OCI-LY7 (cell line): Measurements from ENCODE around the gene PCP4L1. TPM values are rescaled to one million over a fixed set of nuclear protein-coding genes. Genes with fewer than 3 reads are reported as not detected.
"Not testable (repeated sequence)": the region's sequence is repeated elsewhere in the genome, so short reads cannot be mapped to it uniquely, and the experiment has no call there.

Source experiments
- BruUV-seq: library from RNA; stranded (reverse); fragments of 400-500 nt; replicated peaks from 2 replicates; lab custom pipeline; 2021; lab: Mats Ljungman, UMichigan
- CTCF ChIA-PET: fragments of 300-600 bp; sonication (Branson Sonifier 250); formaldehyde crosslinking; loops from one replicate; lab custom pipeline; 2022; ENCODE audit warnings: antibody characterized with exemption; ENCODE audit not compliant: unreplicated experiment; lab: Charles Lee
- POLR2A ChIA-PET: fragments of 300-600 bp; sonication (Branson Sonifier 250); formaldehyde crosslinking; loops from one replicate; lab custom pipeline; 2022; ENCODE audit warnings: antibody characterized with exemption; lab: Charles Lee
- DNase-seq: peaks from one replicate; pipeline ENCODE4 v3.0.0-alpha.2; 2015; ENCODE audit warnings: low spot score
- H2AFZ ChIP-seq: fragments of 200-600 bp; sonication (generic), shearing (Covaris generic); 2 replicates; pipeline ENCODE4 v1.6.1; 2014; ENCODE audit warnings: mild to moderate bottlenecking, antibody characterized with exemption, low read length, moderate library complexity
- H3K27ac ChIP-seq: fragments of 200-600 bp; sonication (generic); 2 replicates; pipeline ENCODE4 v1.5.1; 2014; ENCODE audit warnings: mixed run types, low read depth, mild to moderate bottlenecking, moderate library complexity, low read length, inconsistent platforms; ENCODE audit not compliant: poor library complexity, severe bottlenecking
- H3K36me3 ChIP-seq: fragments of 200-600 bp; sonication (generic); 2 replicates; pipeline ENCODE4 v1.6.1; 2014; ENCODE audit warnings: mild to moderate bottlenecking, antibody characterized with exemption, low read length, moderate library complexity, mixed read lengths; ENCODE audit not compliant: insufficient read depth
- H3K4me1 ChIP-seq: fragments of 200-600 bp; sonication (generic); 2 replicates; pipeline ENCODE4 v1.5.1; 2014; ENCODE audit warnings: mild to moderate bottlenecking, low read length; ENCODE audit not compliant: insufficient read depth, poor library complexity, severe bottlenecking
- H3K4me2 ChIP-seq: fragments of 200-600 bp; sonication (generic); 2 replicates; pipeline ENCODE4 v1.6.1; 2014; ENCODE audit warnings: mild to moderate bottlenecking, low read length
- H3K4me3 ChIP-seq: fragments of 200-600 bp; sonication (generic); 2 replicates; pipeline ENCODE4 v1.5.1; 2014; ENCODE audit warnings: mild to moderate bottlenecking, low read depth, low read length; ENCODE audit not compliant: poor library complexity, severe bottlenecking
- H3K79me2 ChIP-seq: fragments of 200-600 bp; sonication (generic); 2 replicates; pipeline ENCODE4 v1.6.1; 2016; ENCODE audit warnings: low read depth, mild to moderate bottlenecking, low read length, moderate library complexity, mixed read lengths; ENCODE audit not compliant: insufficient read depth
- H3K9me2 ChIP-seq: fragments of 200-600 bp; sonication (generic); 2 replicates; pipeline ENCODE4 v1.6.1; 2016; ENCODE audit warnings: mild to moderate bottlenecking, low read length, mixed read lengths; ENCODE audit not compliant: insufficient read depth
- H3K9me3 ChIP-seq: fragments of 200-600 bp; sonication (generic); 2 replicates; pipeline ENCODE4 v1.6.1; 2014; ENCODE audit warnings: mild to moderate bottlenecking, mixed run types, low read length, mixed read lengths
- H4K20me1 ChIP-seq: fragments of 200-600 bp; sonication (generic); 2 replicates; pipeline ENCODE4 v1.6.1; 2014; ENCODE audit warnings: mild to moderate bottlenecking, antibody characterized with exemption, low read length, moderate library complexity, mixed read lengths; ENCODE audit not compliant: insufficient read depth
- CTCF ChIP-seq: fragments of 200-600 bp; sonication (generic); conservative IDR thresholded peaks from 2 replicates; pipeline ENCODE4 v1.5.1; 2014; ENCODE audit warnings: mild to moderate bottlenecking, antibody characterized with exemption, low read length, moderate library complexity, mixed read lengths
- EZH2phosphoT487 ChIP-seq: fragments of 200-600 bp; sonication (generic); IDR thresholded peaks from 2 replicates; pipeline ENCODE4 v1.6.1; 2018; ENCODE audit warnings: low read depth, borderline replicate concordance, mild to moderate bottlenecking, mixed run types, antibody characterized with exemption, low read length, moderate library complexity, mixed read lengths
- intact Hi-C: fragments of 100-400 bp; cut with micrococcal nuclease; formaldehyde crosslinking; loops from one replicate; pipeline ENCODE4 v1.10.0; 2022; ENCODE audit not compliant: unreplicated experiment
- total RNA-seq, 2 experiments: library from RNA; depleted of rRNA in 1 of 2; stranded (reverse); fragments of >200 nt in 1 of 2; shearing (Covaris generic) in 1 of 2; gene quantifications; 2 replicates each; pipeline ENCODE4 v1.2.3, GENCODE V29; 2014 to 2022

PCP4L1 gene
- total RNA-seq, 2 experiments from 2014 or later: not detected

DNA sequence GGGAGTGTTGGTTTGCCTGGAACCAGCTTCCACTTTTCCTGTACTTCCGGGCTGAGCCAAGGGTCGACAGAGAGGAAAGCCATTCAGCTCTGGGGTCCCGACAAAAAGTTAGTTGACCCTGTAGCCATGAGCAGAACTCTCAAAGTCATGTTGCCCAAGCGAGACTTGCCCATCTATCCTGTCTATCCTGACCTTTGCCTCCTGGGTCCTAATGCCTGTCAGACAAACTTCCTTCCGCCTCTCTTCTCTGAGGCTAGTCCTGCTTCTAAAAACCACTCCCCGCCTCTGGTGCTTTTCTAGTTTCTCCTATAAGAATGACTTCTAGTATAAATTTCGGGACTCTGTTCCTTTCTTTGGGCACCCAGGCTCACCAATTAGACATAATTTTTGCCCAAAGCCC is 7.7 kb upstream of the PCP4L1 start:
- intact Hi-C loops: no loop called here

GRCh38 chr1:161251579-161251978 is 7.0 kb upstream of the PCP4L1 start:
- no peak overlapping the region for H2AFZ ChIP-seq
- intact Hi-C loops: no loop called here
- no peak overlapping the region for H3K4me3 ChIP-seq
- no peak for DNase-seq
- no peaks in the 10 kb centered on the region for H4K20me1 ChIP-seq
- no peak overlapping the region for H3K4me2 ChIP-seq
- no peaks in the 10 kb centered on the region for H3K4me1 ChIP-seq
- H3K9me3 ChIP-seq: peaks cover 3% of the 10 kb centered on the region; the same call in 1 of the 2 replicates
- TF ChIP-seq EZH2phosphoT487 (no peak), CTCF (no peak)
- no peak overlapping the region for H3K27ac ChIP-seq
- ChIA-PET POLR2A (no interaction called here), CTCF (no interaction called here)
- no peaks in the 10 kb centered on the region for H3K79me2 ChIP-seq
- no peaks in the 10 kb centered on the region for H3K9me2 ChIP-seq
- BruUV-seq: no TSS peak
- H3K36me3 ChIP-seq: no peaks in the 10 kb centered on the region

More for the DNA sequence above, 7.7 kb upstream of the PCP4L1 start:
- CTCF ChIA-PET: no interaction called here
- no peak overlapping the region for H3K4me3 ChIP-seq
- peaks cover 3% of the 10 kb centered on the region; the same call in 1 of the 2 replicates for H3K9me3 ChIP-seq
- no peaks in the 10 kb centered on the region for H3K36me3 ChIP-seq
- H3K4me2 ChIP-seq: no peak overlapping the region
- no peak for DNase-seq
- TF ChIP-seq EZH2phosphoT487 (no peak), CTCF (no peak)
- no peaks in the 10 kb centered on the region for H4K20me1 ChIP-seq
- POLR2A ChIA-PET: interaction anchor here (1.6 kb wide), 1 partner anchor 25 kb away, joined by 5 read pairs; the partner anchor contains the start of gene TOMM40L
- no peak overlapping the region for H3K27ac ChIP-seq
- H3K9me2 ChIP-seq: no peaks in the 10 kb centered on the region
- no peaks in the 10 kb centered on the region for H3K79me2 ChIP-seq
- H2AFZ ChIP-seq: no peak overlapping the region
- no peaks in the 10 kb centered on the region for H3K4me1 ChIP-seq
- no TSS peak for BruUV-seq

GRCh38 chr1:161255302-161255701 is 3.2 kb upstream of the PCP4L1 start:
- H3K4me1 ChIP-seq, H3K4me3 ChIP-seq, H3K9me3 ChIP-seq, H3K4me2 ChIP-seq, intact Hi-C loops, POLR2A ChIA-PET, H3K79me2 ChIP-seq, H2AFZ ChIP-seq, H3K36me3 ChIP-seq, DNase-seq, CTCF ChIA-PET, H3K9me2 ChIP-seq, H4K20me1 ChIP-seq, BruUV-seq, H3K27ac ChIP-seq: not testable (repeated sequence)

DNA sequence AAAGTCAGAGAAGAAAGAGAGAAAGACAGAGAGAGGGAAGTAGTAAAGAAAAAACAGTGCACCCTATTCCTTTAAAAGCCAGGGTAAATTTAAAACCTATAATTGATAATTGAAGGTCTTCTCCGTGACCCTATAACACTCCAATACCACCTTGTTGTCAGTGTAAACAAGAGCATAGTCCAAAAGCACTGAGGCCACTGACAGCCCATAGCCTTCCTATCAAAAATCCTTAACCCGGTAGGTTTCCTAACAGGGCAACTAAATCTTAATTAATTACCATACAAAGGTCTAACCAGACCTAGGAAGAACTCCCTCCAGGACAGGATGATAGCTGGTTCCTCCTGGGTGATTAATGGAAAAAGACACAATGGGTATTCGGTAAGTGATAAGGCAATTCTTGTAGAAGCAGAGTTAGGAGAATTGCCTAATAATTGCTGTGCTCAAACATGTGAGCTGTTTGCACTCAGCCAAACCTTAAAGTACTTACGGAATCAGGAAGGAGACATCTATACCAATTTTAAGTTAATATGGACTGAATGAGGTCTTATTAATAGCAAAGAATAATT is 2.5 kb upstream of the PCP4L1 start:
- H4K20me1 ChIP-seq, POLR2A ChIA-PET, H3K27ac ChIP-seq, H3K4me2 ChIP-seq, CTCF ChIA-PET, H3K79me2 ChIP-seq, H3K9me3 ChIP-seq, H3K36me3 ChIP-seq, DNase-seq, H2AFZ ChIP-seq, H3K4me1 ChIP-seq, BruUV-seq, H3K9me2 ChIP-seq, H3K4me3 ChIP-seq, intact Hi-C loops: not testable (repeated sequence)

DNA sequence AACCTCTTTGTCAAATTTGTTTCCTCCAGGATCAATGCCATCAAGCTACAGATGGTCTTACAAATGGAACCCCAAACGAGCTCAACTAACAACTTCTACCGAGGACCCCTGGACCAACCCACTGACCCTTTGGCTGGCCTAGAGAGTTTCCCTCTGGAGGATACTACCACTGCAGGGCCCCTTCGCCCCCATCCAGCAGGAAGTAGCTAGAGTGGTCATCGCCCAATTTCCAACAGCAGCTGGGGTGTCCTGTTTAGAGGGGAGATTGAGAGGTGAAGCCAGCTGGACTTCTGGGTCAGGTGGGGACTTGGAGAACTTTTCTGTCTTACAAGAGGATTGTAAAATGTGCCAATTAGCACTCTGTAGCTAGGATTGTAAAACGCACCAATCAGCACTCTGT is 1.4 kb upstream of the PCP4L1 start:
- CTCF ChIA-PET, H3K27ac ChIP-seq, H3K36me3 ChIP-seq, intact Hi-C loops, H2AFZ ChIP-seq, BruUV-seq, H3K9me2 ChIP-seq, DNase-seq, H3K79me2 ChIP-seq, H3K4me3 ChIP-seq, H3K4me2 ChIP-seq, H4K20me1 ChIP-seq, H3K9me3 ChIP-seq: not testable (repeated sequence)
- peaks cover 18% of the 10 kb centered on the region for H3K4me1 ChIP-seq
- POLR2A ChIA-PET: interaction anchor here (0.9 kb wide), 1 partner anchor 30 kb away, joined by 3 read pairs; no protein-coding TSS in a partner anchor
